ENCODE data around the gene ATP2A2. TPM values are rescaled to one million over a fixed set of nuclear protein-coding genes. Genes with fewer than 3 reads are reported as not detected.

Gene ATP2A2
- total and polyA plus RNA-seq, 2 of the 4 experiments (the other 2 are of a cell fraction), result 166 to 225 TPM

DNA sequence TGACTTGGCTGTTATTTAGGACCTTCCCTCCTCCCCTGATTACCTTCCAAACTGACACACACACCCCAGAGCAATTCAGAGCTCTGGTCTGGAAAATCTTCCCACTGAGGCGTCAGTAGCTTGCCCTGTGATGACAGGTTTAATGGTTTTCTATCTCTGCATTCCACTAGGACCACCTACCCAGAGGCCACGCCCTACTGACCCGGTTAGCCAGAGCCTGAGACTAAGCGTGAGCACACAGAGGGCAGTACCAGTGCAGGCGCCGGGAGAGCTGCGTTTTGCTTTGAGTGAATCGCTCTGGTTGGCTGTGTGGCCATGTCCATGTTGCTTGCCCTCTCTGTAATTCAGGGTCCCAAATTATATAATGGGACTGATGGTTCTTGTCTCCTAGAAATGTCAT is 36.2 kb upstream of the ATP2A2 start:
- ATAC-seq (ENCODE audit: low read depth) (no peak), DNase-seq (no peak)
- 100% methylated on average over 1 of the region's 8 CpGs; no CpG with 5 or more reads in 1 of the 2 experiments for WGBS, 2 experiments (ENCODE audit: extremely low coverage in 2 of 2, insufficient read length in 1 of 2)
- Histone ChIP-seq H4K20me1 (ENCODE audit: insufficient read depth, low read length) (no peaks in the 10 kb centered on the region), H3K18ac (ENCODE audit: low read depth, low read length) (no peak overlapping the region), H2BK5ac (ENCODE audit: low read depth, low read length, poor library complexity, severe bottlenecking) (no peak overlapping the region), H4K91ac (ENCODE audit: insufficient read depth, low read depth, low read length) (no peak overlapping the region), H2AK5ac (ENCODE audit: low read depth, low read length) (no peak overlapping the region), H2AK9ac (replicated peaks; ENCODE audit: low read depth, low read length, poor library complexity) (no peak overlapping the region), H3K9me1 (ENCODE audit: insufficient read depth, low read length) (peaks cover 23% of the 10 kb centered on the region), H3K27ac (ENCODE audit: insufficient read depth, low read length) (no peak overlapping the region), H2BK20ac (ENCODE audit: low read depth, low read length) (no peak overlapping the region), H3K9me3 (ENCODE audit: control insufficient read depth, insufficient read depth, low read length) (no peaks in the 10 kb centered on the region), H3K4me1 (ENCODE audit: control insufficient read depth, insufficient read depth, low read length) (peaks cover 25% of the 10 kb centered on the region; the same call in 1 of the 2 replicates), H3K36me3 (ENCODE audit: control insufficient read depth, insufficient read depth, low read length) (0 out of 2 replicates have a peak, but pooled peaks cover 3% of the 10 kb centered on the region), H3K14ac (replicated peaks; ENCODE audit: low read depth, low read length) (no peak overlapping the region), H4K8ac (ENCODE audit: low read depth in 2 of 2, low read length in 2 of 2) (no peak overlapping the region), H3K79me1 (ENCODE audit: low read depth in 1 of 2, low read length in 2 of 2) (0 out of 4 replicates have a peak, but pooled peaks cover 0 to 3% of the 10 kb centered on the region in 2 experiments), H3K4me3 (ENCODE audit: insufficient read depth, low read depth, low read length) (no peak overlapping the region), H3K4ac (ENCODE audit: low read depth, low read length) (no peak overlapping the region), H2AFZ (replicated peaks; ENCODE audit: low read length, poor library complexity) (no peak overlapping the region), H2BK120ac (ENCODE audit: low read depth, low read length) (no peak overlapping the region), H3K23ac (ENCODE audit: low read depth, low read length) (no peak overlapping the region), H3K56ac (ENCODE audit: extremely low read depth, insufficient read depth, low read length) (no peak overlapping the region), H2BK15ac (ENCODE audit: low read depth, low read length) (no peak overlapping the region), H3K27me3 (ENCODE audit: control insufficient read depth, insufficient read depth, low read length) (no peaks in the 10 kb centered on the region), H3K9ac (ENCODE audit: low read depth, low read length) (no peak overlapping the region), H3K4me2 (ENCODE audit: low read depth, low read length) (no peak overlapping the region), H4K5ac (ENCODE audit: low read depth, low read length) (no peak overlapping the region)
- dilution Hi-C loops (cut with HindIII; ENCODE audit: low sequenced_read_pairs, unreplicated experiment) (no loop called here), intact Hi-C loops (cut with micrococcal nuclease) (no loop called here), in situ Hi-C loops (cut with MboI; ENCODE audit: low sequenced_read_pairs) (no loop called here)
- ChIA-PET POLR2A (ENCODE audit: unreplicated experiment) (no interaction called here), CTCF (interaction anchor here (0.5 kb wide), 1 partner anchor 20 kb away, joined by 3 read pairs; no protein-coding TSS in a partner anchor)
- TF ChIP-seq RCOR1 (IDR thresholded peaks at IDR 0.05; ENCODE audit: insufficient replicate concordance, low read length) (no peak), SMC3 (IDR thresholded peaks at IDR 0.05; ENCODE audit: low read depth, low read length) (no peak), BHLHE40 (IDR thresholded peaks at IDR 0.05; ENCODE audit: low read depth, low read length) (no peak), RAD21 (IDR thresholded peaks at IDR 0.05; ENCODE audit: low read length) (no peak)
- TF ChIP-seq, protein P1, sequence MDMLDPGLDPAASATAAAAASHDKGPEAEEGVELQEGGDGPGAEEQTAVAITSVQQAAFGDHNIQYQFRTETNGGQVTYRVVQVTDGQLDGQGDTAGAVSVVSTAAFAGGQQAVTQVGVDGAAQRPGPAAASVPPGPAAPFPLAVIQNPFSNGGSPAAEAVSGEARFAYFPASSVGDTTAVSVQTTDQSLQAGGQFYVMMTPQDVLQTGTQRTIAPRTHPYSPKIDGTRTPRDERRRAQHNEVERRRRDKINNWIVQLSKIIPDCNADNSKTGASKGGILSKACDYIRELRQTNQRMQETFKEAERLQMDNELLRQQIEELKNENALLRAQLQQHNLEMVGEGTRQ (IDR thresholded peaks at IDR 0.05; ENCODE audit: low read depth, low read length), result no peak
- BruUV-seq (replicated peaks), result no TSS peak
